ENCODE measurements around the gene ME3. TPM values are rescaled to one million over a fixed set of nuclear protein-coding genes. Genes with fewer than 3 reads are reported as not detected.

The ME3 gene
- total RNA-seq, 1 experiment from 2014 or later = 1.8 TPM

DNA sequence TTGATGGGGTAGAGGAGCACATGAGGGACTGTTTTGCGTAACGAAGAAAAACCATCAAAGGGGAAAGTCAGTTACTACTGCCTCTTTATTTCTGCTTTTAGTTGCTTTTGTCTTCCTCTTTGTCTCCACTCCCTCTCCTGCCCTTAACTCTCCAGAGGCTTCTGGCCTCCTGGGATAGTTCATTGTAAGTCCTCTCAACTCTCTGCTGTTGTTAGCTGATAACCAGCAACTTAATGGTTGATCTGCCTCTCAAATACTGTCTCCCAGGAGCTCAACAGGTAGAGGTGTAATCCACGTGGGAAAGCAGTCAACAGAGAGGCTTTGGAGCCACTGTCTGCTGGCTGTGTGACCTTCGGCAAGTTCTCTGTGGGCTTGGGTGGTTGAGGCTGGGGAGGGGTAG, 250.5 kb downstream of the ME3 start:
- Mint-ChIP-seq H3K9me3 (peaks cover 11% of the 10 kb centered on the region), H3K36me3 (no peaks in the 10 kb centered on the region), H3K27ac (no peak overlapping the region), H3K27me3 (ENCODE audit: low read depth) (no peaks in the 10 kb centered on the region), H3K4me3 (no peak overlapping the region), H3K4me1 (no peaks in the 10 kb centered on the region)
- DNase-seq (ENCODE audit: low spot score) (no peak), ATAC-seq (no peak)
- POLR2A ChIA-PET = no interaction called here
- CTCF ChIA-PET = interaction anchor here (0.6 to 1.0 kb wide), 3 partner anchors 36 to 556 kb away, joined by 3 to 4 read pairs (median 3); no protein-coding TSS in a partner anchor
- TF ChIP-seq CTCF (IDR thresholded peaks at IDR 0.05) (no peak), NFATC4 (CRISPR knock-in tag; IDR thresholded peaks at IDR 0.05) (no peak), SP1 (CRISPR knock-in tag; conservative IDR thresholded peaks at IDR 0.05) (no peak)

DNA sequence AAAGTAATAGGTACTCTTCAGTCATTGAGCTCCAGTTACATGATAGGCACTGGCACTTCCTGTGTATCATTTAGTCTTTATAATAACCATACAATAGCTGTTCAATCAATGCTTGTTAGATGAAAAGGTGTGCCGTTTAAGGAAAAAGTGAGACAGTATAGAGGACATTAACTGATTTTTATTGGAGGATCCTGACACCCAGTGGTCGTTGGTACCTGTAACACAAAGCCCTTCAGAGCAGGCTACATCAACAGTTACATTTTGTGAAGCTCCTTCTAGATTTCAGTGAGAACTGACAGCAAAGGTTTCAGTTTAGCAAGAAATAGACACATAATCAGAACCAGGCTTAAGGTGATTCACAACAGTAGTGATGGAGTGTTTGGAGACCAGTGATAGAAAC, 253.5 kb downstream of the ME3 start:
- Mint-ChIP-seq H3K4me1 (no peaks in the 10 kb centered on the region), H3K27me3 (ENCODE audit: low read depth) (no peaks in the 10 kb centered on the region), H3K9me3 (no peaks in the 10 kb centered on the region), H3K4me3 (no peak overlapping the region), H3K36me3 (no peaks in the 10 kb centered on the region), H3K27ac (no peak overlapping the region)
- peak; percentile 71 for ATAC-seq
- ChIA-PET CTCF (interaction anchor here (0.5 to 2.8 kb wide), 9 partner anchors 25 to 564 kb away, joined by 3 to 37 read pairs (median 3); partner anchors contain the start of genes CCDC81 and CCDC83), POLR2A (no interaction called here)
- TF ChIP-seq, protein P1, sequence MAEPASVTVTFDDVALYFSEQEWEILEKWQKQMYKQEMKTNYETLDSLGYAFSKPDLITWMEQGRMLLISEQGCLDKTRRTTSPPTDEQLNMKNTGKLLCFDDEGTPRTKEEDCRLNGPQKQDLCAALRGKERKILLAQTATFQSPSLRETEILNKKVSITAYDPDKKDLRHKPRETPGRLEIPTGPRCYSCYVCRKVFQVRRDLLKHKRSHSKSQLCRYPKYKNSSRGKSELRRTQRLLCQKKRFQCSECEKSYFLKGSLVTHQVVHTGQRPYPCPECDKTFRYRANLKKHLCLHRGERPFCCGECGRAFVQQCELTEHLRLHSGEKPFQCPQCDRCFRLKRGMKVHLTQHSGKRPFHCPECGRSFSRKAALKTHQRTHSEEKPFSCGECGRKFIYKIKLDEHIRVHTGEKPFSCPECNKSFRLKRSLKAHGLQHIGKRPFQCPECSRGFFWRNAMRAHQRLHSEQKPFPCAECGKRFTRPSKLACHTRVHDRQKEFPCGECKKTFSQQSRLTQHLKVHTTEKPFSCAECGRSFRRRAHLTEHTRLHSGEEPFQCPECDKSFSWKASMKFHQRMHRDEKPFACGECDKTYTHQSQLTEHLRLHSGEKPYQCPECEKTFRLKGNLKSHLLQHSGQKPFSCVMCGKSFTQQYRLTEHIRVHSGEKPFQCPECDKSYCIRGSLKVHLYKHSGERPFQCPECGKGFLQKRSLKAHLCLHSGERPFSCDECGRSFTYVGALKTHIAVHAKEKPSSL (CRISPR knock-in tag; conservative IDR thresholded peaks at IDR 0.05) = no peak
- DNase-seq (ENCODE audit: low spot score) = no peak

DNA sequence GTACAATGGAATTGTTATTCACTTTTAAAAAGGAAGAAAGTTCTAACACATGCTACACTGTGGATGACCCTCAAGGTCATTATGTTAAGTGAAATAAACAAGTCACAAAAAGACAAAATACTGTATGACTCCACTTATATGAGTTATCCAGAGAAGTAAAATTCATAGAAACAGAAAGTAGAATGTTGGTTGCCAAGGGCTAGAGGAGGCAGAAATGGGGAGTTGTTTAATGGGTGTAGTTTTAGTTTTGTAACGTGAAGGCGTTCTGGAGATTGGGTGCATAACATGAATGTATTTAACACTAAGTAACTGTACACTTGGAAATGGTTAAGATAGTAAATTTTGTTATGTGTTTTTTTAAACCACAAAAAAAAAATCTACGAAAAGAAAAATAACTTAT, 253.9 kb downstream of the ME3 start:
- ATAC-seq (no peak), DNase-seq (ENCODE audit: low spot score) (no peak)
- no peaks in the 10 kb centered on the region for H3K9me3 Mint-ChIP-seq
- no peaks in the 10 kb centered on the region for H3K27me3 Mint-ChIP-seq (ENCODE audit: low read depth)
- H3K4me1 Mint-ChIP-seq = no peaks in the 10 kb centered on the region
- ChIA-PET POLR2A (no interaction called here), CTCF (interaction anchor here (1.2 to 2.8 kb wide), 5 partner anchors 44 to 563 kb away, joined by 3 to 37 read pairs (median 4); partner anchors contain the start of genes CCDC81 and CCDC83)
- TF ChIP-seq, protein P2, sequence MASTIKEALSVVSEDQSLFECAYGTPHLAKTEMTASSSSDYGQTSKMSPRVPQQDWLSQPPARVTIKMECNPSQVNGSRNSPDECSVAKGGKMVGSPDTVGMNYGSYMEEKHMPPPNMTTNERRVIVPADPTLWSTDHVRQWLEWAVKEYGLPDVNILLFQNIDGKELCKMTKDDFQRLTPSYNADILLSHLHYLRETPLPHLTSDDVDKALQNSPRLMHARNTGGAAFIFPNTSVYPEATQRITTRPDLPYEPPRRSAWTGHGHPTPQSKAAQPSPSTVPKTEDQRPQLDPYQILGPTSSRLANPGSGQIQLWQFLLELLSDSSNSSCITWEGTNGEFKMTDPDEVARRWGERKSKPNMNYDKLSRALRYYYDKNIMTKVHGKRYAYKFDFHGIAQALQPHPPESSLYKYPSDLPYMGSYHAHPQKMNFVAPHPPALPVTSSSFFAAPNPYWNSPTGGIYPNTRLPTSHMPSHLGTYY (CRISPR knock-in tag; IDR thresholded peaks at IDR 0.05) = no peak
- TF ChIP-seq ZBTB43 (CRISPR knock-in tag; IDR thresholded peaks at IDR 0.05) = no peak
- no peak for TF ChIP-seq ZBTB21 (CRISPR knock-in tag; IDR thresholded peaks at IDR 0.05; ENCODE audit: borderline replicate concordance)
- TF ChIP-seq, protein P3, sequence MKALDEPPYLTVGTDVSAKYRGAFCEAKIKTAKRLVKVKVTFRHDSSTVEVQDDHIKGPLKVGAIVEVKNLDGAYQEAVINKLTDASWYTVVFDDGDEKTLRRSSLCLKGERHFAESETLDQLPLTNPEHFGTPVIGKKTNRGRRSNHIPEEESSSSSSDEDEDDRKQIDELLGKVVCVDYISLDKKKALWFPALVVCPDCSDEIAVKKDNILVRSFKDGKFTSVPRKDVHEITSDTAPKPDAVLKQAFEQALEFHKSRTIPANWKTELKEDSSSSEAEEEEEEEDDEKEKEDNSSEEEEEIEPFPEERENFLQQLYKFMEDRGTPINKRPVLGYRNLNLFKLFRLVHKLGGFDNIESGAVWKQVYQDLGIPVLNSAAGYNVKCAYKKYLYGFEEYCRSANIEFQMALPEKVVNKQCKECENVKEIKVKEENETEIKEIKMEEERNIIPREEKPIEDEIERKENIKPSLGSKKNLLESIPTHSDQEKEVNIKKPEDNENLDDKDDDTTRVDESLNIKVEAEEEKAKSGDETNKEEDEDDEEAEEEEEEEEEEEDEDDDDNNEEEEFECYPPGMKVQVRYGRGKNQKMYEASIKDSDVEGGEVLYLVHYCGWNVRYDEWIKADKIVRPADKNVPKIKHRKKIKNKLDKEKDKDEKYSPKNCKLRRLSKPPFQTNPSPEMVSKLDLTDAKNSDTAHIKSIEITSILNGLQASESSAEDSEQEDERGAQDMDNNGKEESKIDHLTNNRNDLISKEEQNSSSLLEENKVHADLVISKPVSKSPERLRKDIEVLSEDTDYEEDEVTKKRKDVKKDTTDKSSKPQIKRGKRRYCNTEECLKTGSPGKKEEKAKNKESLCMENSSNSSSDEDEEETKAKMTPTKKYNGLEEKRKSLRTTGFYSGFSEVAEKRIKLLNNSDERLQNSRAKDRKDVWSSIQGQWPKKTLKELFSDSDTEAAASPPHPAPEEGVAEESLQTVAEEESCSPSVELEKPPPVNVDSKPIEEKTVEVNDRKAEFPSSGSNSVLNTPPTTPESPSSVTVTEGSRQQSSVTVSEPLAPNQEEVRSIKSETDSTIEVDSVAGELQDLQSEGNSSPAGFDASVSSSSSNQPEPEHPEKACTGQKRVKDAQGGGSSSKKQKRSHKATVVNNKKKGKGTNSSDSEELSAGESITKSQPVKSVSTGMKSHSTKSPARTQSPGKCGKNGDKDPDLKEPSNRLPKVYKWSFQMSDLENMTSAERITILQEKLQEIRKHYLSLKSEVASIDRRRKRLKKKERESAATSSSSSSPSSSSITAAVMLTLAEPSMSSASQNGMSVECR (CRISPR knock-in tag; IDR thresholded peaks at IDR 0.05; ENCODE audit: borderline replicate concordance) = no peak
- TF ChIP-seq SMAD4 (CRISPR knock-in tag; IDR thresholded peaks at IDR 0.05) = no peak
- TF ChIP-seq TP53 (CRISPR knock-in tag; IDR thresholded peaks at IDR 0.05) = no peak
- no peak for TF ChIP-seq ZNF219 (CRISPR knock-in tag; IDR thresholded peaks at IDR 0.05; ENCODE audit: borderline replicate concordance)
- no peak for TF ChIP-seq IRF2 (CRISPR knock-in tag; IDR thresholded peaks at IDR 0.05; ENCODE audit: borderline replicate concordance, low read depth)
- TF ChIP-seq ELF4 (CRISPR knock-in tag; IDR thresholded peaks at IDR 0.05; ENCODE audit: low read depth) = no peak
- TF ChIP-seq, protein P4, sequence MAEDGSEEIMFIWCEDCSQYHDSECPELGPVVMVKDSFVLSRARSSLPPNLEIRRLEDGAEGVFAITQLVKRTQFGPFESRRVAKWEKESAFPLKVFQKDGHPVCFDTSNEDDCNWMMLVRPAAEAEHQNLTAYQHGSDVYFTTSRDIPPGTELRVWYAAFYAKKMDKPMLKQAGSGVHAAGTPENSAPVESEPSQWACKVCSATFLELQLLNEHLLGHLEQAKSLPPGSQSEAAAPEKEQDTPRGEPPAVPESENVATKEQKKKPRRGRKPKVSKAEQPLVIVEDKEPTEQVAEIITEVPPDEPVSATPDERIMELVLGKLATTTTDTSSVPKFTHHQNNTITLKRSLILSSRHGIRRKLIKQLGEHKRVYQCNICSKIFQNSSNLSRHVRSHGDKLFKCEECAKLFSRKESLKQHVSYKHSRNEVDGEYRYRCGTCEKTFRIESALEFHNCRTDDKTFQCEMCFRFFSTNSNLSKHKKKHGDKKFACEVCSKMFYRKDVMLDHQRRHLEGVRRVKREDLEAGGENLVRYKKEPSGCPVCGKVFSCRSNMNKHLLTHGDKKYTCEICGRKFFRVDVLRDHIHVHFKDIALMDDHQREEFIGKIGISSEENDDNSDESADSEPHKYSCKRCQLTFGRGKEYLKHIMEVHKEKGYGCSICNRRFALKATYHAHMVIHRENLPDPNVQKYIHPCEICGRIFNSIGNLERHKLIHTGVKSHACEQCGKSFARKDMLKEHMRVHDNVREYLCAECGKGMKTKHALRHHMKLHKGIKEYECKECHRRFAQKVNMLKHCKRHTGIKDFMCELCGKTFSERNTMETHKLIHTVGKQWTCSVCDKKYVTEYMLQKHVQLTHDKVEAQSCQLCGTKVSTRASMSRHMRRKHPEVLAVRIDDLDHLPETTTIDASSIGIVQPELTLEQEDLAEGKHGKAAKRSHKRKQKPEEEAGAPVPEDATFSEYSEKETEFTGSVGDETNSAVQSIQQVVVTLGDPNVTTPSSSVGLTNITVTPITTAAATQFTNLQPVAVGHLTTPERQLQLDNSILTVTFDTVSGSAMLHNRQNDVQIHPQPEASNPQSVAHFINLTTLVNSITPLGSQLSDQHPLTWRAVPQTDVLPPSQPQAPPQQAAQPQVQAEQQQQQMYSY (CRISPR knock-in tag; IDR thresholded peaks at IDR 0.05) = no peak
- no peak overlapping the region for H3K27ac Mint-ChIP-seq
- H3K4me3 Mint-ChIP-seq = no peak overlapping the region
- no peaks in the 10 kb centered on the region for H3K36me3 Mint-ChIP-seq
